Heart left ventricle (tissue), 16 donors: Measurements from ENCODE around the gene DCDC1. TPM values are rescaled to one million over a fixed set of nuclear protein-coding genes. Genes with fewer than 3 reads are reported as not detected.
"Not testable (repeated sequence)": the region's sequence is repeated elsewhere in the genome, so short reads cannot be mapped to it uniquely, and the experiment has no call there.

ENCODE experiments used
- ATAC-seq, 4 donors: fragments of 200-7000 bp; cut with Tn5 transposase; one replicate each; pipeline ENCODE4 v1.9.1; 2020 to 2022; ENCODE audit warnings: moderate library complexity in 4 of 4, mild to moderate bottlenecking in 3 of 4, moderate number of reproducible peaks in 1 of 4
- DNase-seq, 5 donors: peaks; one replicate each; pipeline ENCODE4 v3.0.0-alpha.2; 2020
- H3K27ac ChIP-seq, 12 donors: fragments of 200-600 bp; sonication (generic) in 4 of 12; one replicate each; pipeline versions ENCODE4 v1.5.0 to v1.8.0; 2016 to 2022; ENCODE audit warnings: mild to moderate bottlenecking in 2 of 12
- H3K27me3 ChIP-seq, 9 donors: fragments of 200-600 bp; sonication (generic) in 2 of 9; one replicate each; pipeline versions ENCODE4 v1.5.1 to v1.8.0; 2016 to 2022; ENCODE audit warnings: mild to moderate bottlenecking in 3 of 9
- H3K36me3 ChIP-seq, 9 donors: fragments of 200-600 bp; sonication (generic) in 2 of 9; one replicate each; pipeline versions ENCODE4 v1.5.0 to v1.8.0; 2018 to 2022; ENCODE audit warnings: mild to moderate bottlenecking in 2 of 9
- H3K4me1 ChIP-seq, 12 donors: fragments of 200-600 bp; sonication (generic) in 4 of 12; one replicate each; pipeline versions ENCODE4 v1.5.0 to v1.8.0; 2016 to 2022; ENCODE audit warnings: mild to moderate bottlenecking in 3 of 12
- H3K4me3 ChIP-seq, 12 donors: fragments of 200-600 bp; sonication (generic) in 4 of 12; one replicate each; pipeline versions ENCODE4 v1.5.0 to v1.8.0; 2017 to 2022; ENCODE audit warnings: mild to moderate bottlenecking in 9 of 12, moderate library complexity in 4 of 12
- H3K9me3 ChIP-seq, 12 donors: fragments of 200-600 bp; sonication (generic) in 4 of 12; one replicate each; pipeline versions ENCODE4 v1.5.0 to v1.8.0; 2016 to 2022; ENCODE audit warnings: mild to moderate bottlenecking in 1 of 12
- POLR2A ChIP-seq, 2 donors: fragments of 450-650 bp; IDR thresholded peaks; one replicate each; pipeline ENCODE4 v1.6.1; 2017; ENCODE audit warnings: antibody characterized with exemption in 2 of 2, mild to moderate bottlenecking in 2 of 2, moderate library complexity in 2 of 2
- WGBS, 4 donors: extraction: QIAGEN DNeasy Blood & Tissue Kit in 2 of 4; methylation state at CpG; one replicate each; pipeline versions ENCODE4 v1.1.5 to v1.1.7; 2013 to 2018; 5-methylcytosine and 5-hydroxymethylcytosine counted together
- intact Hi-C, 10 donors: fragments of 100-400 bp; cut with DNase I; formaldehyde crosslinking; loops; one replicate each; pipeline versions ENCODE4 v1.11.1 to v1.14.2; 2022
- polyA plus RNA-seq, 2 donors: library from polyadenylated mRNA; stranded (reverse); fragments of 200-250 nt; gene quantifications; one replicate each; pipeline ENCODE4 v1.2.3, GENCODE V29; 2013
- total RNA-seq, 9 donors: library from RNA; depleted of rRNA in 2 of 9; stranded (reverse); fragments of >200 nt in 2 of 9; fragmentation: NEBNext Ultra II Directional in 3 of 9; extraction: Animal tissue kit (Norgen Biotek cat#: 25700) in 3 of 9; gene quantifications; one replicate each; pipeline versions ENCODE4 v1.1.0 to v1.2.4, GENCODE V29; 2016 to 2023
- TF ChIP-seq, protein P1 (sequence below), 12 donors: fragments of 200-600 bp; sonication (generic) in 4 of 12; IDR thresholded peaks; one replicate each; pipeline versions ENCODE4 v1.5.0 to v1.8.0; 2018 to 2022; ENCODE audit warnings: antibody characterized with exemption in 12 of 12, mild to moderate bottlenecking in 5 of 12
- donor health status: ischemic (EF 13 %, LVEDD 7.1; RV severe dilation, severe dysfunction).
- donor health status: healthy with polysubstance abuse.
- donor health status: DM: no; HTN: yes; CAD: no.
- donor health status: DM: no; HTN: no; CAD: no.
- donor health status: ischemic (EF 25% LVEDD 6.9; RV normal size, moderate dysfunction).
- donor health status: ischemic (EF 25% LVEDD 5.7; RV mildly dilated, moderate dysfunction).
- donor health status: healthy.
- donor health status: DM: yes; HTN: yes; CAD: no.
- donor health status: ischemic (EF 35%, LVEDD 5.7; RV mildly dilated, moderate dysfunction).
- donor health status: nonischemic (EF 11% LVEDD 7.7; RV severe dilation, severe dysfunction).
- donor health status: DM: yes; HTN: yes; CAD: no.
- donor health status: PGD.
- donor health status: ischemic (EF 29% LVEDD 5.4; RV normal size, mild dysfunction).
- donor health status: nonischemic (EF 23%, LVEDD 6.1; RV moderate dilation, normal function).

DCDC1 gene
- total and polyA plus RNA-seq, 11 donors: 0.07 to 1.0 (median 0.12) TPM; not detected in 7

DNA sequence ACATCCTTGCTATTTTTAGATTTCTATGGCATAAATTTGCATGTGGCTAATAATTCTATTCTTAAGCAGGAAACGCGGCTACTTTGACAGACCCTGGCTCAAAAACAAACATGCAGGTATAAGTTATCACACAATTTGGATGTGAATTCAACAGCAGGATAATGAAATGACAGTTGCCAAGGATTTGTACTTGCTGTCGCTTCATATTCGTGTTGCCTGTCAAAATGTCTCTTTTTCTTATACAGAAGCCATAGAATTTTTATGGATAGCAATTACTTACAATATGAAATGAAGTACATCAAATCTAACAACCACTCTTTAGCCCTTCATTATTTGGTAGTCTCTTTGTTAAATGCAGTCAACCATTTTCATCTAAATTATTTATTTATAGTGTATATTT, 46.4 kb downstream of the DCDC1 start:
- Histone ChIP-seq H3K27me3 (no peaks in the 10 kb centered on the region), H3K4me3 (no peak overlapping the region), H3K27ac (no peak overlapping the region), H3K36me3 (no peaks in the 10 kb centered on the region), H3K9me3 (no peaks in the 10 kb centered on the region), H3K4me1 (no peaks in the 10 kb centered on the region)
- ATAC-seq (no peak), DNase-seq (no peak)
- intact Hi-C loops: loop anchor here in 1 of 10 donors (10.0 kb wide), 1 partner anchor 62 kb away; no protein-coding TSS in a partner anchor
- TF ChIP-seq, protein P1, sequence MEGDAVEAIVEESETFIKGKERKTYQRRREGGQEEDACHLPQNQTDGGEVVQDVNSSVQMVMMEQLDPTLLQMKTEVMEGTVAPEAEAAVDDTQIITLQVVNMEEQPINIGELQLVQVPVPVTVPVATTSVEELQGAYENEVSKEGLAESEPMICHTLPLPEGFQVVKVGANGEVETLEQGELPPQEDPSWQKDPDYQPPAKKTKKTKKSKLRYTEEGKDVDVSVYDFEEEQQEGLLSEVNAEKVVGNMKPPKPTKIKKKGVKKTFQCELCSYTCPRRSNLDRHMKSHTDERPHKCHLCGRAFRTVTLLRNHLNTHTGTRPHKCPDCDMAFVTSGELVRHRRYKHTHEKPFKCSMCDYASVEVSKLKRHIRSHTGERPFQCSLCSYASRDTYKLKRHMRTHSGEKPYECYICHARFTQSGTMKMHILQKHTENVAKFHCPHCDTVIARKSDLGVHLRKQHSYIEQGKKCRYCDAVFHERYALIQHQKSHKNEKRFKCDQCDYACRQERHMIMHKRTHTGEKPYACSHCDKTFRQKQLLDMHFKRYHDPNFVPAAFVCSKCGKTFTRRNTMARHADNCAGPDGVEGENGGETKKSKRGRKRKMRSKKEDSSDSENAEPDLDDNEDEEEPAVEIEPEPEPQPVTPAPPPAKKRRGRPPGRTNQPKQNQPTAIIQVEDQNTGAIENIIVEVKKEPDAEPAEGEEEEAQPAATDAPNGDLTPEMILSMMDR (IDR thresholded peaks at IDR 0.05): no peak
- TF ChIP-seq POLR2A (IDR thresholded peaks at IDR 0.05): no peak
- WGBS, 4 donors: 74 to 88% (median 83%) methylated on average over 4 of the region's 4 CpGs

DNA sequence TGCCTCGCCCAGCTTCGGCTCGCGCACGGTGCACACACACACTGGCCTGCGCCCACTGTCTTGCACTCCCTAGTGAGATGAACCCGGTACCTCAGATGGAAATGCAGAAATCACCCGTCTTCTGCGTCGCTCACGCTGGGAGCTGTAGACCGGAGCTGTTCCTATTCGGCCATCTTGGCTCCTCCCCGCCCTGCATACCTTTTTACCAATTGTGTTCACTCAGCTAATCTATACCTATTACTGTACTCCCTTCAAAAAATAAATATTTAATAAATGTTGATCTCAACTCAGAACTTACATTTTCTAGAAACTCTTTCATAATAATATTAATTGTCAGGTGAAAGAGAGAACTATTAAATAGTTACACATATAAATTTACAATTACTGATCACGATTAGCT, 48.0 kb downstream of the DCDC1 start:
- intact Hi-C loops: loop anchor here in 1 of 10 donors (10.0 kb wide), 1 partner anchor 63 kb away; no protein-coding TSS in a partner anchor
- WGBS, 4 donors: 90 to 94% (median 93%) methylated on average over 15 of the region's 15 CpGs
- H3K27ac ChIP-seq, H3K36me3 ChIP-seq, H3K4me1 ChIP-seq, H3K9me3 ChIP-seq, H3K27me3 ChIP-seq, H3K4me3 ChIP-seq, DNase-seq, ATAC-seq: not testable (repeated sequence)

DNA sequence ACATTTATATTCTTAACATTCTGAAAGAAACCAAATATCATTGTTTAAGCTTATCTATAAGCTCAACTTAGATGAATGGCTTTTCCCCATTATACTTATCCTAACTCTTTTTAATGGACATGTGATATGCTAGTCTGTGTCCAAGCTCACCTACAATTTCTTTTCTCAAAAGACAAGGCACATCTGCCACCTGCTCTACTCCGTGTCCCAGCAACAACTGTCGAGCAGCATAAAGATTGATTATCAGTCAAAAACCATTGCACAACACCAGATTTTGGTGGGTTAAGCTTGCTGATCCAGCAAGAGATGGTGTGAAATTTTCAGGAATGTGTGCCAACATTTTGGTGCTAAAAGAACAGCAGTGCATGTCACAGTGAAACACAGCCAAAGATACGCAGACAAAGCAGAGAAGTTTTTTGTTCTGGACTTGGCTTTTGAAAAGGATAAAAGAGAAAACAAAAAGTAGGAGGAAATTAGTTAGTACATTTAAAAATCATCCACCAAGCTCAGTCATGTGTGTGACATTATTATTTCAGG, 65.8 kb downstream of the DCDC1 start:
- no peaks in the 10 kb centered on the region for H3K9me3 ChIP-seq
- TF ChIP-seq, protein P1 (IDR thresholded peaks at IDR 0.05): no peak
- TF ChIP-seq POLR2A (IDR thresholded peaks at IDR 0.05): no peak
- intact Hi-C loops: no loop called here

DNA sequence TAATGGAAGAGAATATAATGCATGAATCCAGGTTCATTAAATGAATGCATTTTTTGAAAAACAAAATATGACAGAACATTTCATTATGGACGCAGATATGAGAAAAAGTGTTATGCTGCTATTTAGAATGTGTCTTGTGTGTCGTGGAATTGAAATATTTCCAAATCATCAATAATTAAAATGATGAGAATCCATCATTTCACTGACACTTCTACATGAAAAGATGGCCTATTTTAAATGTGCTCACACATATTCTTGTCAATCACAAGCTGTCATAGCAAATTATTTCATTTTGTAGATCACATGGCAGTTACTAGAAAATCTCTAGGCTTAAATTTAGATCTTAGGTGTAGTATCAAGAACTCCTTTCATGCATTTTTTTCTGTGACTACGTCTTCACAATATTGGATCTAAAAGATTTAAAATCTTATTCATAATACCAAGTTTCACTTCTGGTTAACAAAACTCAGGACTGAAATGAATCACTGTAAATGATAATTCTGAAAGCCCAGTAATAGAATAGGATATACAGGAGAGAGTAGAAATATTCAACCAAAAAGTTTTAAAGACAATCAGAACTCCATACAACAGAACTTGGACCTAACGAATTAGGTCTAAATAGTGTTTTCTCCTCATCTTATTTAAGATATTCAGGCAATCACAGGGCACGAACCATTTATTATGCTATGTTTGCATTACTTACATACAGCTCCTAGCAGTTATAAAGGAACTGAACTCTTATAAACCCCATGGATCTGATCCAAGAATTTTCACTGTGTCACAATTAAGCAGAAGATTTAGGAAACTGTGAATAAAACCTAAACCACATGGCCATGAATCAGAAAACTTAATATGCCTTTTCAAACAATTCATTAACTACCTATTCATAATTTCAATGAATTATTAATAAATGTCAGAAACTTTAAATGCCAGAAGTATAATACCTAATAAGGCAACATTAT, 67.7 kb downstream of the DCDC1 start:
- DNase-seq: no peak
- Histone ChIP-seq H3K36me3 (no peaks in the 10 kb centered on the region), H3K27me3 (no peaks in the 10 kb centered on the region), H3K4me3 (no peak overlapping the region), H3K9me3 (no peaks in the 10 kb centered on the region), H3K27ac (no peak overlapping the region), H3K4me1 (no peaks in the 10 kb centered on the region)
- TF ChIP-seq, protein P1 (IDR thresholded peaks at IDR 0.05): no peak
- TF ChIP-seq POLR2A (IDR thresholded peaks at IDR 0.05): no peak
- WGBS, 4 donors: 78 to 84% (median 80%) methylated on average over 5 of the region's 5 CpGs
- no peak for ATAC-seq
- intact Hi-C loops: no loop called here

More for the DNA sequence above, 65.8 kb downstream of the DCDC1 start:
- no peak for ATAC-seq
- Histone ChIP-seq H3K27me3 (no peaks in the 10 kb centered on the region), H3K36me3 (no peaks in the 10 kb centered on the region), H3K4me3 (no peak overlapping the region), H3K27ac (no peak overlapping the region), H3K4me1 (no peaks in the 10 kb centered on the region)
- WGBS, 4 donors: 59 to 75% (median 66%) methylated on average over 3 of the region's 3 CpGs
- DNase-seq: no peak
